Activated CD8-positive, alpha-beta memory T cell treated with anti-CD3 and anti-CD28 coated beads for 48 hours (primary cell): ENCODE measurements around the gene WASHC3.
"Not testable (repeated sequence)": the region's sequence is repeated elsewhere in the genome, so short reads cannot be mapped to it uniquely, and the experiment has no call there.

Source experiments
- DNase-seq, 3 experiments: peaks; one replicate each; pipeline ENCODE4 v3.0.0-alpha.2; 2020; ENCODE audit warnings: low read depth in 2 of 3, low spot score in 2 of 3

Gene WASHC3

GRCh38 chr12:102051431-102051965 lies 10.3 kb downstream of the WASHC3 start:
- no peak for DNase-seq

GRCh38 chr12:102050660-102051430 lies 10.9 kb downstream of the WASHC3 start:
- no peak for DNase-seq

DNA sequence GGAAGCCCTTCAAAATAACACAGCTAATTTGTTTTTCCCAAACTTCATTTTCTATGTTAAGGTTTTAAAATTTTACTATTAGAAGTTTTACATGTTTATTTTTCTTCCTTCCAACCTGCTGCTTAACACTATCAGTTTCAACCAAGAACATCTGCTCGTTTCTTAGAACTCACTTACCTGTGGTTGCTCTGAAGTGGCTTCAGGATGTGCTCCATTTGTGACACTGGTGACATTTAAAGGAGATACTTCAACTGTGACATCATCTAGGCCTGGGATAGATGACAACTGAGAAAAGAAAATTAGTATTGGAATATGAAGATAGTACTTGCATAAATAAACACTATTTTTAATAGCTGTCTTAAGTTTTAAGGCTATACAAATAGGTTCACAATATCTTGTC lies 17.9 kb downstream of the WASHC3 start:
- DNase-seq = no peak

GRCh38 chr12:102033991-102034745 lies 27.6 kb downstream of the WASHC3 start:
- DNase-seq = no peak

DNA sequence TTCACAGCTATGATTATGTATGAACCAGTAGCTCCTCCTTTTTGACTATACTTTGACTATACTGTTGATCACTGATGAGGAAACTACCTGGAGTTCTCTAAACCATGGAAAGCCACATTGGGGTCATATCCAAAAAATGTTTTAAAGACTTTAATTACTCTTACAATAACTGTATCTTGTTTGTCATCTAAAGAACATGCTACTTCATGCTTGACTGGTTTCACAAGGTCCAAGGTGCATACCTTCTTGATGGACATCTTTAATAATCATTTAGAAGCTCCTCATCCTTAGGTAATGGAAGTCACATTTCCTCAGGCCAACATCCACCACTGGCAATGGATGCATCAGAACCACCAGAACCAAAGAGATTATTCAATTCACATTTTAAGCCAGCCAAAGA lies 29.9 kb downstream of the WASHC3 start:
- no peak for DNase-seq

GRCh38 chr12:102029141-102029540 lies 32.6 kb downstream of the WASHC3 start:
- no peak for DNase-seq

DNA sequence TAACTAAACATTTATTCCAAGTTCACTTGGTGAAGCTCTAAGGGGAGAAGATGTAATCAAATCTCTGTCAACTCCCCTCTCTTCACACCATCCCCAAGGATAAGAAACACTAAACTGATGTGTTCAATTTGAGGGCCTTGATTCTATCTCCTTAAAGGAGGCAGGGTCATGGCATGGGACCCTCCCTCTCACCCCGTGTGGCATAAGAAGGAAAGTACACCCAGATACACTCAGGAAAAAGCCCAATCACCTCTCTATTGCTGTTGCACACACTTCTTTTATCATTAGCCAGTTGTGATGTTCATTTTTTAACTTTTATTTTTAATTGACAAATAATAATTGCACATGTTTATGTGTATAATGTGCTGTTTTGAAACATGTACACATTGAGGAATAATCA lies 35.1 kb downstream of the WASHC3 start:
- DNase-seq = no peak

DNA sequence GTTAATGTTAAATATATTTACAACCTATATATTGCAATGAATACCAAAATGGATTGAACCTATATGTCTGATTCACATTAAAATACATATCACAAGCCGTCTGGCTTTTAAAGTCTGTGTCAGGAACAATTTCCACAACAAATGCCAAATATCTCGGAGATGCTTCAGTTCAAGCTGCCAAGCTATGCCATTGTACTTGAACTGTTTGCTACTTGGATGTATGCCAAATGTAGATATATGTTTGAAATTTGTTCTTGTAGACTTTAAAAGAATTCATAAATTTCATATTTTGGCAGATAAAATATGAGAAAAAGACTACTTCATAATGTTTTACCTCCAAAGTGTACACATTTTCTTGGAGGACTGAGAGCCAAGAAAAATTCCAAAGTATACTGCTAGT lies 37.0 kb downstream of the WASHC3 start:
- no peak for DNase-seq

DNA sequence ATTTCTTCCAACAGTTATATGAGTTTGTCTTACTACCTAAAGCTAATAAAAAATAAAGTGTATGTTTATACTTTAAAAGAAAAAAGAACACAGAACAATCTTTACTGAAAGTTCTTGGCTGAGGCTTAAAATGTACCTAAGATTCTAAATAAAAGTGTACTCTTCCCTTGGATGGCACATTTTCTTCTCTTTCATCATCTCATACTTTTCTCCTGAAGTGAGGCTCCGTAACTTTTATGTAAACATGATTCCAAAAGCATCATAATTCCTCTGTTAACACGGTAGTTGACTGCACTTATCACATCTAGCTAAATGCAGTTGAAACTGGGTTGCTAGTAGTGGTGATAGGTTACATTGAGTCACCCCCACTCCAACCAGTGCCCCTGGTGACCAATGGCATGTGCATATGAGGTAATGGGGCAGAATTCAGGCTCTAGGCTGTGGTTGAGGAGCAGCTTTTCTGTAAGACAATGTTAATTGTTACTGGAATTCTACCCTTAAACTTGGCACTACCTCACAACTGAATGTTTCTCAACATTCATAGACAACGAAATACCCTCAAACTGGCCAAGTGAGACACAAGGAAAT lies 38.4 kb downstream of the WASHC3 start:
- no peak for DNase-seq

- DNase-seq = no peak
Observed at GRCh38 chr12:102022286-102022685, 39.5 kb downstream of the WASHC3 start.

DNA sequence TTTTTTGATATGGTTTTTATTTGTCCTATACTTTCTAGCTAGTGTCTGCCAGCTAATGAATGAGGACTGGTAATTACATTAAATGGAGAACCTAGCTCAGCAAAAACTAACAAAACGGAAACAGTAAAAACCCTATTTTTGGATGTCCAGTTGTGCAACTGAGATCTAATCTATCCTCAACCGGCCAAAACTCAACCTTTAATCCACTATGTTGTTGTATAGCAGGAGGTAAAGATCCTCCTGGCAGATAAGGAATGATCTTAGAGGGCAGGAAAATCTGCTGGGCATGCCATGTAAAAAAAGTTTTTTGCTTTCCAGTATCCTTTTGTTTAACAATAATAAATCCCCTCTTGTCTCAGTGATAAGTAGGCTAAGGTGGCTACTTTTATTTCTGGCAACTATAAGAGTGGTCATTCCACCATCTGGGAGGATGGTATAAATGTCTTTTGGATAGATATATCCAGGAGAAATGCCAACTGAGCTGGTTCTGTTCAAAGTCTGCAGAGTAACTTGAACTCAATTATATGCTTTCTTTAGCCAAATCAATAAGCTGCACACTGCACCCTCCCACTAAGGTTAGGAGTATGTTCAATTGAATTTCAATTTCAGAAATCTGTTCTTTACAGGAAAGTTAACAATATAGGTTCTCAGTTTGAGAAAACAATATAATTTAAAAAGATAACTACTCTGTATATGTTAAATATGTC lies 40.1 kb downstream of the WASHC3 start:
- no peak for DNase-seq

- DNase-seq = not testable (repeated sequence)
Observed at GRCh38 chr12:102018607-102019006, 43.2 kb downstream of the WASHC3 start.

DNA sequence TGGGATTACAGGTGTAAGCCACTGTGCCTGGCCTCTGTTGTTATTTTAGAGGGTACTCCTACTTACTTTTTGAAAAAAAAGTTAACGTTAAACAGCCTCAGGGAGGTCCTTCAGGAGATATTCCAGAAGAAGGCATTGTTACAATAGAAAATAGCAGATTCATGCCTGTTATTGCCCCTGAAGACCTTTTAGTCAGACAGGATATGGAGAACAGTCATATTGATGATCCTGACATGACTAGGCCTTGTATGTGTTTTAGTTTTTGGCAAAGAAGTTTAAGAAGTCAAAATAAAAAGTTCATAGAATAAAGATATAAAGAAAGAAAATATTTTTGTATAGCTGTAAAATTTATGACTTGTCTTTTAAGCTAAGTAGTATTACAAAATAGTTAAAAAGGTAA lies 45.3 kb downstream of the WASHC3 start:
- no peak for DNase-seq

- no peak for DNase-seq
Observed at GRCh38 chr12:102010265-102010994, 51.4 kb downstream of the WASHC3 start.

DNA sequence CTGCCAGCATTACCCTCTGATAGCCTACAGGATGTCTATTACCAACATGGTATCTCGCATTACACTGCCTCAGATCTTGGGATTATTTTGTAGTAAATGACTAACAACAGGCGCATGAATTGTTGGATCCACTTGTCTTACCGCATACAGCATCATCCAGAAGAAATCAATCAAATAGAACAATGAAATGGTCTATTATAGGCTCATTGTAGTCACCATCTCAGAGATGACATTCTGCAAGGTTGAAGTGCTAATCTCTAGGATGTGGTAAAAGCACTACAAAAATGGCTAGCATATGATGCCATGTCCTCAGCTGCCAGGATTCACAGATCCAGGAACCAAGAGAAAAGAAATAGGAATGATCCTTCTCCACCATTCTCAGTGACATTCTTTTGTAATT lies 52.0 kb downstream of the WASHC3 start:
- no peak for DNase-seq

DNA sequence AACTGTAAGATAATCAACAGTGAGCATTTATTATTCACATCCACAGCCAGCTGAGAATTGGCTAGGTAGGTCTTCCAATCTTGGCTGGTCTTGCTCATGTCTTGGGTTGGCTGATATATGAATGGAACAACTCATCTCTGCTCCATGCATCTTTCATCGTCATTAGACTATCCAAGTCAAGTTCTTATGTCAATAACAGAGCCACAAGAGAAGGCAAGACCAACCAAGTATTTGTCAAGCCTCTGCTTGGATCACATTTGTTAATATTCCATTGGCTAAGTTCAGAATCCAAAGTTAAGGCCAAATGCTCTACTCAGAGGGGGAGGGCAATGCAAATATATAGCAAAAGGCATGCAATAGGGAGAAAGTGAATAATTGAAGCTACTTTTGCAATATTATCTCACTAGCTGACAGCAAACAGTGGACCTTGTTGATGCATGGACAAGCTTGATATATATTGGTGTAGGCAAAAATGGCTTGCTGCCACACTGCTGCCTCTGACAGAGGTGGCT lies 53.1 kb downstream of the WASHC3 start:
- DNase-seq = no peak

DNA sequence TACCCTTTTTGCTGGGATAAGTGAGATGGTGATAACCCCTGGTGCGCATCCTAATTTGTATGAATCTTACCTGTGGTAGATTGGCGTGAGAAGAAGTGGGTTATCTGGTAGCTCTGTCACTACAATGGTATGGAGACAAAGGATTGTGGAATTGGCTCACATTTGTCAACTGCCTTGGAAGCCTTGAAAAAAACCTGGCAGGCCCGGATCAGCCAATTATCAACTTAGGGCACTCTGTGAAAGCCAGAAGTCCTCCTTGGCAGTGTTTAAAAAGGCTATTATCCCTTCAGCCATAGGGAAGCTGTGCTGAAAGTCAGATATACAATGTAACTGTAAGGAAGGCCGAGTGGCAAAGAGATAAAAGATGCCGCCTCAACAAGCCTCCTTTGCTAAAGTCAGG lies 56.5 kb downstream of the WASHC3 start:
- no peak for DNase-seq

- no peak for DNase-seq
Observed at GRCh38 chr12:101997102-101997501, 64.7 kb downstream of the WASHC3 start.

GRCh38 chr12:101995684-101996083 lies 66.1 kb downstream of the WASHC3 start:
- no peak for DNase-seq

GRCh38 chr12:101992091-101992490 lies 69.7 kb downstream of the WASHC3 start:
- no peak for DNase-seq
